Astrocyte (in vitro differentiated cells and primary cell): ENCODE data around the gene JUP. TPM values are rescaled to one million over a fixed set of nuclear protein-coding genes. Genes with fewer than 3 reads are reported as not detected.
A peak's percentile ranks its signal among the peaks of the same experiment; 100 is the strongest.

Experiments
- DNase-seq: peaks from one replicate; pipeline ENCODE4 v3.0.0-alpha.2; 2010; ENCODE audit warnings: low read depth
- FAIRE-seq: peaks from 2 replicates; lab custom pipeline; 2011; peaks lifted over from hg19 to GRCh38; lab: Jason Lieb, UNC
- H2AFZ ChIP-seq: 2 replicates; pipeline ENCODE4 v1.6.0; 2012; ENCODE audit warnings: low read depth, low read length, inconsistent platforms
- H3K27ac ChIP-seq: 2 replicates; pipeline ENCODE4 v1.5.1; 2011; ENCODE audit warnings: low read depth, low read length, inconsistent platforms
- H3K27me3 ChIP-seq: 2 replicates; pipeline ENCODE4 v1.6.0; 2011; ENCODE audit warnings: low read length, inconsistent platforms; ENCODE audit not compliant: insufficient read depth
- H3K36me3 ChIP-seq: 2 replicates; pipeline ENCODE4 v1.5.1; 2011; ENCODE audit warnings: low read length, inconsistent platforms; ENCODE audit not compliant: insufficient read depth
- H3K4me1 ChIP-seq: 2 replicates; pipeline ENCODE4 v1.5.1; 2011; ENCODE audit warnings: low read length, inconsistent platforms; ENCODE audit not compliant: insufficient read depth
- H3K4me2 ChIP-seq: 2 replicates; pipeline ENCODE4 v1.6.0; 2012; ENCODE audit warnings: low read length, inconsistent platforms
- H3K4me3 ChIP-seq: 2 replicates; pipeline ENCODE4 v1.5.1; 2011; ENCODE audit warnings: low read depth, mild to moderate bottlenecking, low read length, inconsistent platforms; ENCODE audit not compliant: insufficient read depth
- H3K79me2 ChIP-seq: 2 replicates; pipeline ENCODE4 v1.6.0; 2012; ENCODE audit warnings: mild to moderate bottlenecking, low read length, inconsistent platforms; ENCODE audit not compliant: insufficient read depth
- H3K9ac ChIP-seq: 2 replicates; pipeline ENCODE4 v1.6.0; 2012; ENCODE audit warnings: mild to moderate bottlenecking, low read length, inconsistent platforms
- H3K9me3 ChIP-seq: 2 replicates; pipeline ENCODE4 v1.5.1; 2012; ENCODE audit warnings: low read depth, mild to moderate bottlenecking, low read length, inconsistent platforms; ENCODE audit not compliant: insufficient read depth
- H4K20me1 ChIP-seq: 2 replicates; pipeline ENCODE4 v1.6.0; 2012; ENCODE audit warnings: low read length, inconsistent platforms; ENCODE audit not compliant: insufficient read depth
- H3K27ac Mint-ChIP-seq: one replicate; pipeline ENCODE4 v1.8.0; 2021; ENCODE audit warnings: mild to moderate bottlenecking, mixed read lengths; ENCODE audit not compliant: unreplicated experiment
- H3K27me3 Mint-ChIP-seq: one replicate; pipeline ENCODE4 v1.8.0; 2021; ENCODE audit warnings: low read depth, mixed read lengths; ENCODE audit not compliant: unreplicated experiment
- H3K36me3 Mint-ChIP-seq: one replicate; pipeline ENCODE4 v1.8.0; 2021; ENCODE audit warnings: low read depth, mixed read lengths; ENCODE audit not compliant: unreplicated experiment
- H3K4me1 Mint-ChIP-seq: one replicate; pipeline ENCODE4 v1.8.0; 2021; ENCODE audit warnings: low read depth, mixed read lengths; ENCODE audit not compliant: unreplicated experiment
- H3K4me3 Mint-ChIP-seq: one replicate; pipeline ENCODE4 v1.8.0; 2021; ENCODE audit warnings: mild to moderate bottlenecking, moderate library complexity, mixed read lengths; ENCODE audit not compliant: unreplicated experiment
- H3K9me3 Mint-ChIP-seq: one replicate; pipeline ENCODE4 v1.8.0; 2021; ENCODE audit warnings: mild to moderate bottlenecking, mixed read lengths; ENCODE audit not compliant: unreplicated experiment
- CTCF ChIP-seq: IDR thresholded peaks from 2 replicates; pipeline ENCODE4 v1.5.1; 2011; ENCODE audit warnings: low read depth, mild to moderate bottlenecking, inconsistent platforms, low read length, moderate library complexity; ENCODE audit not compliant: insufficient read depth
- EZH2 ChIP-seq: IDR thresholded peaks from 2 replicates; pipeline ENCODE4 v1.6.1; 2012; ENCODE audit warnings: mild to moderate bottlenecking, low read length, inconsistent platforms; ENCODE audit not compliant: insufficient read depth
- total RNA-seq: library from RNA; stranded (reverse); gene quantifications from 2 replicates; pipeline ENCODE4 v1.2.1, GENCODE V29; 2021

Gene JUP
- total RNA-seq, 1 donor from 2014 or later = 236 TPM

GRCh38 chr17:41792845-41793783 is 6.6 kb upstream of the JUP start:
- Histone ChIP-seq H3K27me3 (no peaks in the 10 kb centered on the region), H3K9me3 (no peaks in the 10 kb centered on the region), H3K79me2 (no peaks in the 10 kb centered on the region), H3K4me1 (peaks cover 19% of the 10 kb centered on the region), H3K4me2 (peak overlapping the region; percentile 75), H4K20me1 (no peaks in the 10 kb centered on the region), H3K9ac (peak overlapping the region; percentile 34), H3K4me3 (no peak overlapping the region), H2AFZ (peak overlapping the region; percentile 78), H3K27ac (peak overlapping the region; percentile 43), H3K36me3 (no peaks in the 10 kb centered on the region)
- Mint-ChIP-seq H3K27me3 (no peaks in the 10 kb centered on the region), H3K36me3 (no peaks in the 10 kb centered on the region), H3K4me3 (peak overlapping the region; percentile 54), H3K9me3 (no peaks in the 10 kb centered on the region), H3K4me1 (peaks cover 38% of the 10 kb centered on the region), H3K27ac (peak overlapping the region; percentile 96)
- DNase-seq = peak; percentile 66
- TF ChIP-seq CTCF (no peak), EZH2 (no peak)
- FAIRE-seq = no peak

GRCh38 chr17:41787021-41787418 is 509 bp upstream of the JUP start:
- DNase-seq = no peak
- no peak for TF ChIP-seq EZH2
- TF ChIP-seq CTCF = no peak
- Mint-ChIP-seq H3K4me3 (peak overlapping the region; percentile 82), H3K27me3 (no peaks in the 10 kb centered on the region), H3K9me3 (no peaks in the 10 kb centered on the region), H3K27ac (peak overlapping the region; percentile 81), H3K4me1 (peaks cover 30% of the 10 kb centered on the region), H3K36me3 (peaks cover 5% of the 10 kb centered on the region)
- Histone ChIP-seq H4K20me1 (peaks cover 25% of the 10 kb centered on the region), H3K27ac (no peak overlapping the region), H3K4me3 (no peak overlapping the region), H3K4me1 (peaks cover 22% of the 10 kb centered on the region), H3K4me2 (peak overlapping the region; percentile 37), H3K36me3 (no peaks in the 10 kb centered on the region), H3K9ac (no peak overlapping the region), H3K79me2 (peaks cover 25% of the 10 kb centered on the region), H3K27me3 (no peaks in the 10 kb centered on the region), H2AFZ (no peak overlapping the region), H3K9me3 (no peaks in the 10 kb centered on the region)
- no peak for FAIRE-seq

GRCh38 chr17:41785859-41786226 is 668 bp downstream of the JUP start:
- FAIRE-seq = no peak
- Mint-ChIP-seq H3K9me3 (no peaks in the 10 kb centered on the region), H3K27ac (peak overlapping the region; percentile 41), H3K4me1 (peaks cover 33% of the 10 kb centered on the region), H3K36me3 (peaks cover 12% of the 10 kb centered on the region), H3K4me3 (peak overlapping the region; percentile 92), H3K27me3 (no peaks in the 10 kb centered on the region)
- Histone ChIP-seq H3K79me2 (peaks cover 34% of the 10 kb centered on the region), H3K9ac (peak overlapping the region; percentile 76), H3K4me2 (peak overlapping the region; percentile 87), H3K27ac (no peak overlapping the region), H4K20me1 (peaks cover 33% of the 10 kb centered on the region), H3K36me3 (no peaks in the 10 kb centered on the region), H3K4me1 (peaks cover 22% of the 10 kb centered on the region), H2AFZ (peak overlapping the region; percentile 56), H3K9me3 (no peaks in the 10 kb centered on the region), H3K27me3 (no peaks in the 10 kb centered on the region), H3K4me3 (peak overlapping the region; percentile 67)
- no peak for TF ChIP-seq CTCF
- TF ChIP-seq EZH2 = no peak
- DNase-seq = no peak
